Activated T-helper 17 cell treated with anti-CD3 and anti-CD28 coated beads, Interleukin-2, amount 50 U/mL, for 72 hours (primary cell): ENCODE measurements around the gene ZNF317. TPM values are rescaled to one million over a fixed set of nuclear protein-coding genes. Genes with fewer than 3 reads are reported as not detected.
"Not testable (repeated sequence)": the region's sequence is repeated elsewhere in the genome, so short reads cannot be mapped to it uniquely, and the experiment has no call there.

Source experiments
- ATAC-seq: fragments of 150-1000 bp; cut with Tn5 transposase; replicated peaks from 2 replicates; pipeline ENCODE4 v1.10.0; 2021; ENCODE audit warnings: mild to moderate bottlenecking, moderate library complexity
- H3K27ac Mint-ChIP-seq: one replicate; pipeline ENCODE4 v1.8.0; 2022; ENCODE audit warnings: mixed read lengths
- H3K27me3 Mint-ChIP-seq: one replicate; pipeline ENCODE4 v1.8.0; 2022; ENCODE audit warnings: mixed read lengths
- H3K36me3 Mint-ChIP-seq: one replicate; pipeline ENCODE4 v1.8.0; 2022; ENCODE audit warnings: low read depth, mild to moderate bottlenecking, mixed read lengths
- H3K4me1 Mint-ChIP-seq: one replicate; pipeline ENCODE4 v1.8.0; 2022; ENCODE audit warnings: mixed read lengths
- H3K4me3 Mint-ChIP-seq: one replicate; pipeline ENCODE4 v1.8.0; 2022; ENCODE audit warnings: mild to moderate bottlenecking, mixed read lengths
- H3K9me3 Mint-ChIP-seq: one replicate; pipeline ENCODE4 v1.8.0; 2022; ENCODE audit warnings: mixed read lengths
- total RNA-seq, 2 donors: library from RNA; stranded (reverse); gene quantifications; one replicate each; pipeline ENCODE4 v1.2.3, GENCODE V29; 2022

The ZNF317 gene
- total RNA-seq, 2 donors from 2014 or later = 37.7 to 49.1 TPM

DNA sequence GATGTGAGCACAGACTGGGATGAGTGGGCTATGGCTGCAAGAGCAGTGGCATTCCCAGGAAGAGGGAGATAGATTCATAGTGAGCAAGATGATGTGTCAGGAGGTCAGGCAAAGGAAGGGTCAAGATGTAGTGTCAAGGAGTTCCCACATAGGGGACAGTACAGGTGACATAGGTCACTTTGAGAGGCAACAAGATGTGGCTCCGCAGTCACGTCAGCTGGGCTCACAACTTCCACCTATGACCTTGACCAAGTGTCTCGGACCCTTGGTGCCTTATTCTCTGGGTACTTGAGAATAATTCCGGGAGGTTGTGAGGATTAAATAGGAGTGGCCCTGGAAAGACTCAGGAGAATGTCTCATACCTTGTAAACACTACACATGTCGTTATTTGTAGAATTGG, 10.5 kb downstream of the ZNF317 start:
- Mint-ChIP-seq H3K9me3 (peaks cover under 1% of the 10 kb centered on the region), H3K4me3 (no peak overlapping the region), H3K27ac (no peak overlapping the region), H3K4me1 (peaks cover 65% of the 10 kb centered on the region), H3K36me3 (peaks cover 96% of the 10 kb centered on the region), H3K27me3 (no peaks in the 10 kb centered on the region)
- no peak for ATAC-seq

DNA sequence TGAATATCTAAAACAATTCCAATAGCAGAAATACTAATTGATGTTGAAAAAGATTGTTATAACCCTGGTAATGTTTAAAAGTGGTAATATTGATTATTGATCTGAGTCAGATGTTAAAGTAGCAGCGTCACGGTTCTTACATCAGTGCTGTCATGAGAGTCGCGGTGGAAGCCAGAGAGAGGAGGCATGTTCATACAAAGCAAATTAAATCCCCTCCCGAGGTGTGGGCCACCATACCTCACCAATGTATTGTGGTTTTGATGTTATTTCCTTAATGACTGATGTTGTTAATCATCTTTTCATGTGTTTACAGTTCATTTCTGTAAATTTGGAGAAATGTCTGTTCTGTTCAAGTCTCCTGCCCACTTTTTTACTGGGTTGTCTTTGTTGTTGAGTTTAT, 11.2 kb downstream of the ZNF317 start:
- H3K9me3 Mint-ChIP-seq = no peaks in the 10 kb centered on the region
- peaks cover 64% of the 10 kb centered on the region for H3K4me1 Mint-ChIP-seq
- H3K27ac Mint-ChIP-seq = no peak overlapping the region
- H3K36me3 Mint-ChIP-seq = peaks cover 98% of the 10 kb centered on the region
- ATAC-seq = no peak
- no peaks in the 10 kb centered on the region for H3K27me3 Mint-ChIP-seq
- no peak overlapping the region for H3K4me3 Mint-ChIP-seq

DNA sequence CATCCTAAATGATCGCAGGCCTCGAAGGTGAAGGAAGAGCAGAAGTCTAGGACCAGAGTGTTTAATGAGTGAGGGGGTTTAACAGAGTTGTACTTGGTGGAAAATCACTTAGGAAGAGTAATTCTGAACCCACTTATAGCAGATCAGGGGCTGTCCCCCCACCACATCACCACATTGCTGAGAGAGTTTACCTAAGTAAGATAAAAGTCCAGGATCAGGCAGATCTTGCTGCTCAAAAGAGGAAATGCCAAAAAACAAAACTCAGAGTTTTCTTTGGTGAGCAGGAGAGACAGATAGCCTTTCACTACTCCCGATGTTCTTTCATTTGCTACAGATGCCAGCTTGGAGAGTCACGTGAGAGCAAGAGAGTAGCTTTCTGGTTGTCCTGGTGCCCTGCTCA, 15.4 kb downstream of the ZNF317 start:
- H3K4me3 Mint-ChIP-seq = no peak overlapping the region

DNA sequence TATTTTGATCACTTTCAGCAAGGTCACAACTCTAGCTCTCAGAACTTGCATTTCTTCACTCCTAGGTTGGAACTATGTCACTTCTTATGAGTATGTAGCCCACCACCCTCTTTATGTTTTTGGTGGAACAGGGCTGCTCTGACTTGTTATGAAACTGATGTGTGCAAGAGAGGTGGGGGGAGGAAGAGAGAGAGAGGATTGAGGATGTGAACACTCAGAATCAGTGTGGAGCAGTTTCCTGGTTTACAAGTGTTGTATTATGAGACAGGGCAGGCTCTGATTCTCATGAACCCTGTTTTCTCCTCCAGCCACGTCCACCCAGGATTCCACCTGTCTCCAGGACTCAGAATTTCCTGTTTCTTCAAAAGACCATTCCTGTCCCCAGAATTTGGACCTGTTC, 16.1 kb downstream of the ZNF317 start:
- Mint-ChIP-seq H3K27ac (no peak overlapping the region), H3K4me1 (peaks cover 22% of the 10 kb centered on the region), H3K9me3 (no peaks in the 10 kb centered on the region), H3K36me3 (peaks cover 100% of the 10 kb centered on the region), H3K4me3 (no peak overlapping the region), H3K27me3 (no peaks in the 10 kb centered on the region)
- no peak for ATAC-seq

More for the DNA sequence above, 15.4 kb downstream of the ZNF317 start:
- Mint-ChIP-seq H3K4me1 (peaks cover 29% of the 10 kb centered on the region), H3K9me3 (no peaks in the 10 kb centered on the region), H3K27me3 (no peaks in the 10 kb centered on the region), H3K36me3 (peaks cover 100% of the 10 kb centered on the region), H3K27ac (peak overlapping the region; percentile 73)
- no peak for ATAC-seq

DNA sequence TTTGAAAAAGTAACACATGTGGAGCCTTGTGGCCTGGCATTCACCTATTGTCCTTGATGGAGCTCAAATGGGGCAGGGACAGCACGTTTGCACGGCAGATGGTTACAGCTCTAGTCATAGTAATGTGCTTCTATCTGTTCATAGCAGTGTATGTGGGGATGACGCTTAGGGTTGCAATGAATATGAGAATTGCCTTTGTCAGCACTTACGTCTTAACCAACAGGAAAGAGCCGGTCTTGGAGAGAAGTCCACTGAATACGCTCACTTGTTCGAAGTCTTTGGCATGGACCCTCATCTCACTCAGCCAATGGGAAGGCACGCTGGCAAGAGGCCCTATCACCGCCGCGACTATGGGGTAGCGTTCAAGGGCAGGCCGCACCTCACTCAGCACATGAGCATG, 19.7 kb downstream of the ZNF317 start:
- Mint-ChIP-seq H3K27me3 (no peaks in the 10 kb centered on the region), H3K9me3 (no peaks in the 10 kb centered on the region), H3K27ac (no peak overlapping the region), H3K4me1 (peaks cover 6% of the 10 kb centered on the region), H3K36me3 (peaks cover 100% of the 10 kb centered on the region), H3K4me3 (no peak overlapping the region)
- ATAC-seq = no peak

DNA sequence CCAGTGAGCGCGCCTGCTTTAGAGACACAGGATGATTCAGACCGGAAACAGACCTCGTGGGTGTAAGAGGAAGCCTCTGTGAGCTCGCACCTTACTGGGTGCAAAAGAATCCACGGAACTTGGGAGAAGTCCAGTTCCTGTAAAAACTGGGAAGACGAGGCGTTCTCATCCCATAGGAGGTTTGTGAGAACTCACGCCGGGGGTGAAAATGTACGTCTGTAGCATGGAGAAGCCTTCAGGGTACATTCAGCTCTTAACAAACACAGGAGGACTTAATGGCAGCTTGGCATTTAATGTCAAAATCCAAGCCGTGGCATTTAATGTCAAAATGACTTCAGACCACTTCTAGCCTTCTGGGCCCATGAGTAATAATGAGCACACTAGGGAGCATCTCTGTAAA, 21.2 kb downstream of the ZNF317 start:
- peaks cover 100% of the 10 kb centered on the region for H3K36me3 Mint-ChIP-seq
- no peaks in the 10 kb centered on the region for H3K27me3 Mint-ChIP-seq
- H3K27ac Mint-ChIP-seq = no peak overlapping the region
- ATAC-seq = no peak
- no peaks in the 10 kb centered on the region for H3K4me1 Mint-ChIP-seq
- H3K4me3 Mint-ChIP-seq = no peak overlapping the region
- no peaks in the 10 kb centered on the region for H3K9me3 Mint-ChIP-seq

DNA sequence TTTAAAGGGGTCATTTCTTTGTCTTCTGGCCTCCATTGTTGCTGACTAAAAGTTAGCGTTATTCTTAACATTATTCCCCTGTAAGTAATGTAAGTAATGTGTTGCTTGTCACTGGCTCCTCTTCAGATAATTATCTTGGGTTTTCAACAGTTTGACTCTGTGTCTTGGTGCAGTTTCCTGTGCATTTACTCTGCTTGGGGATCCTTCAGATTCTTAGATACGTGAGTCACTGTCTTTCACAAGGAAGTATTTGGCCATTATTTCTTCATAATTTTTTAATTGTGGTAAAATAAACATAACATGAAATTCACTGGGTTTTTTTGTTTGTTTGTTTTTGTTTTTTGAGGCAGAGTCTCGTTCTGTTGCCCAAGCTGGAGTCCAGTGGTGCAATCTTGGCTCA, 25.1 kb downstream of the ZNF317 start:
- Mint-ChIP-seq H3K4me1 (no peaks in the 10 kb centered on the region), H3K4me3 (no peak overlapping the region), H3K36me3 (peaks cover 78% of the 10 kb centered on the region), H3K27me3 (no peaks in the 10 kb centered on the region), H3K9me3 (no peaks in the 10 kb centered on the region), H3K27ac (no peak overlapping the region)
- no peak for ATAC-seq

DNA sequence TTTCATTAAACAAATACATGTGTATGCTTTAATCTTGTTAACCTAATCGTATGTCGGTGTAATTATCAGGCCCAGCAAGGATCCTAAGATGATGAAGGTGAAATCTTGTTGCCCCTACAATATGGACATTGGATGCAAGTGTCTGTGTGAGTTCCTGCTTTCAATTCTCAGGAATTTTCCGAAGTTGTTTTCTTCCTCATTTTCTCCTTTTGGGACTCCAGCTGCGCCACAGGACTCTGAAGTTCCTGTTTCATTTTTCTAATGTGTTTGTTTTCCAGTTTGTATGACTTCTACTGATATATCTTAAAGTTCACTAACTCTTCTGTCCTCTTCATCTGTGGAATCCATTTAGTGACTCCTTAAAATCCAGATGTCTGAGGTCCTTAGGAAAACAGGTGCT, 26.6 kb downstream of the ZNF317 start:
- Mint-ChIP-seq H3K36me3 (peaks cover 62% of the 10 kb centered on the region), H3K27ac (no peak overlapping the region)
- ATAC-seq = no peak

DNA sequence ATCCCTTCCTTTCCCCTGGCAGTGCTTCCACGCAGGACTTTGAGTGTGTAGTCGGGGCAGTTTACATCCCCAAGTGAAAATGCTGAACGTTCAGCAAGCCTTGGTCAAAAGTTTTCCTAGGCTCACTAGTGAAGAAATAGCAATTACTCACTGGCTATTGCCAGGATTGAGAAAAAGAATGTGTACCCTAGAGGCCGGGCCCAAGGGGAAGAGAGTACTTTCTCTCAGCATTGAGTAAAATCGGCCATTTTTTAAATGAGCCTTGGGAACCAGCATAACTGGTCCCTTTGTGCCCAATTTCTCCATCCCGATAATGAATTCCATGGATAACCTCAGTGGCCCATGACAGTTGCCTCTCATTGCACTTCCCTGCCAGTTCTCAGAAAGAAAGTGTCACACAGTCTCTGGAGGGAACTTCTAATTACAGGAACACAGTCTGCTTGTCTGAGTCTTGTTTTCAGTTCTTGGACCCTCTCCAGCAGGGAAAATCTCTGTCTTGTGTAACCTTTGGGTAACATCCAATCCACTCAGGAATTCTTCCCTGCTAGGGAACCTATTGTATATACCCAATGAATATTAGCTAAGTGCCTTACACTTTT, 31.3 kb downstream of the ZNF317 start:
- H3K4me3 Mint-ChIP-seq = no peak overlapping the region
- peaks cover 15% of the 10 kb centered on the region for H3K36me3 Mint-ChIP-seq
- no peaks in the 10 kb centered on the region for H3K4me1 Mint-ChIP-seq
- ATAC-seq = no peak
- no peaks in the 10 kb centered on the region for H3K27me3 Mint-ChIP-seq
- no peaks in the 10 kb centered on the region for H3K9me3 Mint-ChIP-seq
- no peak overlapping the region for H3K27ac Mint-ChIP-seq

More for the DNA sequence above, 26.6 kb downstream of the ZNF317 start:
- Mint-ChIP-seq H3K9me3 (no peaks in the 10 kb centered on the region), H3K27me3 (no peaks in the 10 kb centered on the region), H3K4me1 (no peaks in the 10 kb centered on the region), H3K4me3 (no peak overlapping the region)

DNA sequence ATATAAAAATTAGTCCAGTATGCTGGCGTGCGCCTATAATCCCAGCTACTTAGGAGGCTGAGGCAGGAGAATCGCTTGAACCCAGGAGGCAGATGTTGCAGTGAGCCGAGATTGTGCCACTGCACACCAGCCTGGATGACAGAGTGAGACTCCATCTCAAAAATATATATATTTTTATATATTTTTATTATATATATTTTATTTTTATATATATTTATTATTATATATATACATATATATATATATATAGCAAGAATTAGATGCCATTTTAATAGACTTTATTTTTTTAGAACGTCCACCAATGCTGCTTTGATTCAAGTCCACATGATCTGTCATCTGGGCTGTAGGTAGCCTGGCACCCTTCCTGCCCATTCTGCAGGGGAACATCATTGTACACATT, 35.1 kb downstream of the ZNF317 start:
- Mint-ChIP-seq H3K4me1 (no peaks in the 10 kb centered on the region), H3K36me3 (no peaks in the 10 kb centered on the region), H3K27ac (no peak overlapping the region), H3K27me3 (peaks cover 9% of the 10 kb centered on the region), H3K9me3 (no peaks in the 10 kb centered on the region), H3K4me3 (no peak overlapping the region)
- ATAC-seq = no peak

DNA sequence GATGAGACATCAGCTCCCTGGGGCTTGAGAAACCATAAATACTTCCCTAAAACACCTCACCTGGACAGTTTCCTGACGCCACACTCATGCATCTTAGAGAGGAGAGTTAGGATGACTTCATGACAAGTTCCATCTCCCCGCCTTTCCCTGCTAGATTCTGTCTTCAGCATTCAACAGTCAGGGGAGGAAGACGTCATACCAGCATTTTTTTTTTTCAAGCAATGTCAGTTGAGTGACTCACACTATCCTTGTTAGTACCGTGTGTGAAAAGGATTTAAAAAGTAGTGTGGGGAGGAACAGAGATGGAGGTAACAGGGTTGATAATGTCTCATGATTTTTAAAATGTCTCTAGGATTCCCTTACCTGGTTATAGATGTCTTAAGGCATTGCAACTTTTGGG, 38.7 kb downstream of the ZNF317 start, which contains the start of gene OR7D2:
Gene OR7D2 (plus strand): TSS at position 79 of the 400 bp plus-strand sequence. CDS start 6,803 bp downstream, outside the sequence.
- no peak within 1 kb of the TSS for H3K27ac Mint-ChIP-seq
- H3K27me3 Mint-ChIP-seq = peaks cover 9% of the 10 kb centered on the region
- no peaks in the 10 kb centered on the region for H3K9me3 Mint-ChIP-seq
- ATAC-seq = no peak
- H3K4me1 Mint-ChIP-seq = no peaks in the 10 kb centered on the region
- no peak within 1 kb of the TSS for H3K4me3 Mint-ChIP-seq
- H3K36me3 Mint-ChIP-seq = no peaks in the 10 kb centered on the region

DNA sequence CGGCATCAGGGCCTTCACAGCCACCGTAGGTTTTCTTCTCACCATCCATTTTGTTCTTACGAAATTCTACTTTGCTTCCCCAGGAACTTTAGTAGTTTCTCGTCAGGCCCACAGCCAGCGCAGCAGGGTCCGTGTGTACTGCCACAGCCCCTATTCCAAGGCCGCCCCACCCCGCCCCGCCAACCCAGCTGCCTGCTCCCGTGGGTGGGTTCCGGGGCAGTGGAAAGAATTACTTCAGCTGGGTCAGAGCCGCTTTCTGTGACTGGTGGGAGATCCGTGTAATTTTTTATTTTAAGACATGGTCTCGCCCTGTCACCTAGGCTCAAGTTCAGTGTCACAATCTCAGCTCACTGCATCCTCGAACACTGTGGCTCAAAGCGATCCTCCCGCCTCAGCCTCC, 42.8 kb downstream of the ZNF317 start:
- Mint-ChIP-seq H3K9me3 (no peaks in the 10 kb centered on the region), H3K27me3 (peaks cover 5% of the 10 kb centered on the region), H3K4me3 (no peak overlapping the region), H3K36me3 (no peaks in the 10 kb centered on the region), H3K4me1 (no peaks in the 10 kb centered on the region), H3K27ac (no peak overlapping the region)
- ATAC-seq = no peak

DNA sequence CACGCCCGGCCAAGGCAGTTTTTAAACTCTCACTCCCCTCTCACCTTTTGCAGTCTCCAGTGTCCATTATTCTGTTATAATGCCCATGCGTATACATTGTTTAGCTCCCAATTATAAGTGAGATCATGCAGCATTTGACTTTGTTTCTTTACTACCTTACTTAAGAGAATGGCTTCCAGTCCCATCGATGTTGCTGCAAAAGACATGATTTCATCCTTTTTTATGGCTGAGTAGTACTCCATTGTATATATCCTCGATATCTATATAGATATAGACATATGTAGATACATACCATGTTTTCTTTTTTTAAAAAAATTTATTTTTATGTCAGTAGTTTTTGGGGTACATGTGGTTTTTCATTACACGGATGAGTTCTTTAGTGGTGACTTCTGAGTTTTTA, 47.0 kb downstream of the ZNF317 start:
- Mint-ChIP-seq H3K4me1 (no peaks in the 10 kb centered on the region), H3K27me3 (peaks cover 17% of the 10 kb centered on the region), H3K36me3 (no peaks in the 10 kb centered on the region), H3K4me3 (no peak overlapping the region), H3K27ac (no peak overlapping the region), H3K9me3 (no peaks in the 10 kb centered on the region)
- ATAC-seq = no peak

DNA sequence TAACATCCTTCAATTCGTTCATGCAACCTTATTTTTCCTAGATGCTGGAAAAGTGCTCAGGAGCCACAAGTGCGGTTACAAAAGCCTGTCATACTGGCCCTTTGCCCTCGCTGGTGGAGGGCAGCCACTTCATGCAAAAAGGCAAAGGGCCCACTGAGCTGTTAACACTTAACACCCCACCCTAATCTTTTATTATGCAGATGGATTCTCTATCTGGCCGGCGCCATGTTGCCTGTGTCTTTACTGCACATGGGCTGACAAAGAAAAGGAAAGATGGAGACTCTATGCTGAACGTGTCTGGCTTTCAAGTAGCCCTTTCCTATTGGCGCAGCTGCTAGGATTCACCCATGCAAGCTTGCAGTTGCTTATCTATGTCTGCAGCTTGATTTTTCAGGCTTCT, 49.3 kb downstream of the ZNF317 start:
- H3K36me3 Mint-ChIP-seq = no peaks in the 10 kb centered on the region
- peaks cover 3% of the 10 kb centered on the region for H3K9me3 Mint-ChIP-seq
- ATAC-seq = no peak
- no peak overlapping the region for H3K27ac Mint-ChIP-seq
- no peaks in the 10 kb centered on the region for H3K4me1 Mint-ChIP-seq
- H3K27me3 Mint-ChIP-seq = peaks cover 30% of the 10 kb centered on the region
- H3K4me3 Mint-ChIP-seq = no peak overlapping the region

DNA sequence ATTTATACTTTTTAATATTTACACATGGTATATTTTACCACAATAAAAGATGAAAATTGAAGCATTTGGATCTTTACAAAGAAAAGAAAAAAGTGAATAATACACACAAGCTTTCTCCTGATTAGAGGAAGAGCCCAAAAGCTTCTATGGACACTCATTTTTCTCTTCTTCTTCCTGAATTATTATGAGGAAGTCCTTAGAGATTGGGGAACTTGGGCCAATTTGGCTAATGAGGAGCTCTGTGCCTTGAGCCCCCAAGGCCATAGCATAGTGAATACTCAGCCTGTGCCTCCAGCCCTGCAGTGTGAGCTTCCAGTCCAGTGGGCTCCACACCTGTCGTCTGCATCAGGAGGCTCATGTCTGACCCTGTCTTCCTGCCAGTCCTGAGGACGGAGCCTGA, 57.8 kb downstream of the ZNF317 start:
- peaks cover 23% of the 10 kb centered on the region for H3K27me3 Mint-ChIP-seq
- not testable (repeated sequence) for ATAC-seq, H3K4me1 Mint-ChIP-seq, H3K27ac Mint-ChIP-seq, H3K4me3 Mint-ChIP-seq, H3K9me3 Mint-ChIP-seq, H3K36me3 Mint-ChIP-seq
